ENCODE results near the gene MAP4. TPM values are rescaled to one million over a fixed set of nuclear protein-coding genes. Genes with fewer than 3 reads are reported as not detected.

The MAP4 gene
- total RNA-seq, 1 experiment from 2014 or later = 140 TPM

GRCh38 chr3:47994180-47994579, 22.0 kb downstream of the MAP4 start:
- H4K20me1 ChIP-seq (ENCODE audit: control insufficient read depth, insufficient read depth, insufficient read length) = no peaks in the 10 kb centered on the region
- peak overlapping the region in 1 of 3 experiments; percentile 43; a peak in 2 of 7 replicates for H3K27ac Mint-ChIP-seq
- DNase-seq = no peak

More at GRCh38 chr3:47994180-47994579, 22.0 kb downstream of the MAP4 start:
- Histone ChIP-seq H3K4ac (ENCODE audit: low read depth, low read length) (no peak overlapping the region), H4K8ac (replicated peaks; ENCODE audit: insufficient read length, low read depth, low read length) (no peak overlapping the region), H3K9ac (ENCODE audit: extremely low read depth, insufficient read length, low read length) (no peak overlapping the region), H3K23ac (ENCODE audit: insufficient read length, low read depth, low read length) (no peak overlapping the region), H4K91ac (ENCODE audit: insufficient read length, low read depth, low read length) (no peak overlapping the region), H3K27me3 (ENCODE audit: insufficient read depth, low read length) (no peaks in the 10 kb centered on the region), H3K9me3 (ENCODE audit: control insufficient read depth, low read depth, low read length) (no peaks in the 10 kb centered on the region), H3K23me2 (ENCODE audit: insufficient read length, low read depth, low read length, poor library complexity, severe bottlenecking) (no peaks in the 10 kb centered on the region), H3K79me1 (ENCODE audit: insufficient read depth, low read depth, low read length, poor library complexity, severe bottlenecking) (no peaks in the 10 kb centered on the region), H3T11ph (ENCODE audit: low read length) (no peak overlapping the region), H4K5ac (ENCODE audit: insufficient read length, low read depth, low read length) (no peak overlapping the region), H3K4me1 (ENCODE audit: insufficient read depth, low read length) (no peaks in the 10 kb centered on the region), H3K14ac (ENCODE audit: insufficient read depth, low read length) (no peak overlapping the region), H2BK5ac (ENCODE audit: insufficient read length, low read length) (no peak overlapping the region), H3K27ac (ENCODE audit: insufficient read length, low read depth, low read length) (no peak overlapping the region), H2AK5ac (ENCODE audit: insufficient read length, low read length) (no peak overlapping the region), H2BK12ac (ENCODE audit: insufficient read length, low read depth, low read length) (no peak overlapping the region), H3K18ac (ENCODE audit: insufficient read length, low read depth, low read length) (no peak overlapping the region), H3K79me2 (ENCODE audit: insufficient read depth, low read length) (no peaks in the 10 kb centered on the region), H3K4me2 (ENCODE audit: insufficient read depth, insufficient read length, low read length) (no peak overlapping the region), H2BK15ac (ENCODE audit: low read depth, low read length) (no peak overlapping the region), H3K56ac (ENCODE audit: insufficient read length, low read depth, low read length) (no peak overlapping the region), H2AFZ (ENCODE audit: low read length) (no peak overlapping the region), H2BK120ac (ENCODE audit: low read depth, low read length, poor library complexity, severe bottlenecking) (no peak overlapping the region), H2BK20ac (ENCODE audit: low read depth, low read length, poor library complexity, severe bottlenecking) (no peak overlapping the region)
- no peak overlapping the region for H3K4me3 Mint-ChIP-seq
- peaks cover 11 to 22% (median 19%) of the 10 kb centered on the region in 3 experiments; a peak in 6 of 7 replicates for H3K36me3 Mint-ChIP-seq (ENCODE audit: insufficient read depth in 1 of 3, low read depth in 3 of 3)
- H3K9me3 Mint-ChIP-seq = no peaks in the 10 kb centered on the region
- peaks cover 18 to 23% of the 10 kb centered on the region in 2 experiments for H3K4me1 Mint-ChIP-seq
- no CpG with 5 or more reads among the region's 3 CpGs for WGBS (ENCODE audit: extremely low coverage, insufficient read length, low lambda C conversion rate)
- no peaks in the 10 kb centered on the region for H3K27me3 Mint-ChIP-seq (ENCODE audit: low read depth)
- TF ChIP-seq CTCF (conservative IDR thresholded peaks at IDR 0.05) = no peak

Measured in H9 (cell line).